RWPE1 (cell line): ENCODE measurements around the gene GGT7.

ENCODE experiments used
- CTCF ChIA-PET: fragments of 350-600 bp; sonication (Branson Sonifier 250); formaldehyde crosslinking; extraction: SDS; loops from one replicate; lab custom pipeline; 2021; lab: Yijun Ruan, JAX
- POLR2A ChIA-PET: fragments of 400-600 bp; formaldehyde crosslinking; extraction: SDS; loops from one replicate; lab custom pipeline; 2020; ENCODE audit warnings: antibody characterized with exemption; ENCODE audit not compliant: low non-redundant PET; lab: Yijun Ruan, JAX
- DNase-seq: peaks from one replicate; pipeline ENCODE4 v3.0.0; 2012; ENCODE audit warnings: low spot score
- H3K27ac ChIP-seq: fragments of 450-650 bp; 2 replicates; pipeline ENCODE4 v1.5.1; 2017
- TF ChIP-seq, protein P1 (sequence below): fragments of 450-650 bp; conservative IDR thresholded peaks from 2 replicates; pipeline ENCODE4 v1.5.1; 2017; ENCODE audit warnings: low read depth, mild to moderate bottlenecking

The GGT7 gene

DNA sequence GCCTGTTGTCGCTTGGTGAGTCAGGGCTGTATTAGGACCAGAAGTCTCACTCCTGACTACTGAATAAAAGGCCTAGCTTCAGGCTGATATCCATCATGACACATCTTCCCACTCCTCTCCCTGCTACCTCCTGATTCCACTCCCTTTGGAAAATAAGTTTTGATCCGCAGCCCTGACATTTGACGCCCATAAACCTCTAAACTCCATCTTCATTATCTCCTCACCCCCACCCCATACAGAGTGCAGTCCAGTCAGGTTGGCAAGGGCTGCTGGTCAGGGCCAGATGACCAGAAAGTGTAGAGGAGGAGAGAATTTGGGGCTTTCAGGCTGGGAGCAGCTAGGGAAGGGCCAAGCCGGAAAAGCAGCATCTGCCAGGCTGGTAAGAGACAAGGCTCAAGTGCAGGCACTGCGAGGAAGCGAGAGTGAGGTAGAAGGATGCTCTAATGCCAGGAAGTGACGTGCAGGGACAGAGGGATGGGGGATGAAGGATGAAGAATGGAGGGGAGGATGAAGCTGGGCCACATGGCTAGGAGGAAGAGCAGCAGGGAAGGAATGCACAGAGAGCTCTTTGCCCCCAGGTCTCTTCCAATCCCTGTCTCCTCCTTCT is 1.2 kb downstream of the GGT7 start:
- DNase-seq = no peak
- CTCF ChIA-PET = interaction anchor here (1.7 to 4.5 kb wide), 2 partner anchors 85 to 113 kb away, joined by 7 to 57 read pairs; partner anchors contain the start of genes GSS and MYH7B
- H3K27ac ChIP-seq = peak overlapping the region; percentile 1; the same call in 1 of the 2 replicates
- TF ChIP-seq, protein P1, sequence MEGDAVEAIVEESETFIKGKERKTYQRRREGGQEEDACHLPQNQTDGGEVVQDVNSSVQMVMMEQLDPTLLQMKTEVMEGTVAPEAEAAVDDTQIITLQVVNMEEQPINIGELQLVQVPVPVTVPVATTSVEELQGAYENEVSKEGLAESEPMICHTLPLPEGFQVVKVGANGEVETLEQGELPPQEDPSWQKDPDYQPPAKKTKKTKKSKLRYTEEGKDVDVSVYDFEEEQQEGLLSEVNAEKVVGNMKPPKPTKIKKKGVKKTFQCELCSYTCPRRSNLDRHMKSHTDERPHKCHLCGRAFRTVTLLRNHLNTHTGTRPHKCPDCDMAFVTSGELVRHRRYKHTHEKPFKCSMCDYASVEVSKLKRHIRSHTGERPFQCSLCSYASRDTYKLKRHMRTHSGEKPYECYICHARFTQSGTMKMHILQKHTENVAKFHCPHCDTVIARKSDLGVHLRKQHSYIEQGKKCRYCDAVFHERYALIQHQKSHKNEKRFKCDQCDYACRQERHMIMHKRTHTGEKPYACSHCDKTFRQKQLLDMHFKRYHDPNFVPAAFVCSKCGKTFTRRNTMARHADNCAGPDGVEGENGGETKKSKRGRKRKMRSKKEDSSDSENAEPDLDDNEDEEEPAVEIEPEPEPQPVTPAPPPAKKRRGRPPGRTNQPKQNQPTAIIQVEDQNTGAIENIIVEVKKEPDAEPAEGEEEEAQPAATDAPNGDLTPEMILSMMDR = no peak
- POLR2A ChIA-PET = no interaction called here

GRCh38 chr20:34864216-34864615 is 8.4 kb downstream of the GGT7 start:
- POLR2A ChIA-PET = no interaction called here
- CTCF ChIA-PET = interaction anchor here (0.6 to 3.0 kb wide), 4 partner anchors 9 to 806 kb away, joined by 3 to 18 read pairs (median 4); partner anchors contain the start of gene GGT7
- no peak for DNase-seq
- no peak overlapping the region for H3K27ac ChIP-seq
- TF ChIP-seq, protein P1 = no peak

DNA sequence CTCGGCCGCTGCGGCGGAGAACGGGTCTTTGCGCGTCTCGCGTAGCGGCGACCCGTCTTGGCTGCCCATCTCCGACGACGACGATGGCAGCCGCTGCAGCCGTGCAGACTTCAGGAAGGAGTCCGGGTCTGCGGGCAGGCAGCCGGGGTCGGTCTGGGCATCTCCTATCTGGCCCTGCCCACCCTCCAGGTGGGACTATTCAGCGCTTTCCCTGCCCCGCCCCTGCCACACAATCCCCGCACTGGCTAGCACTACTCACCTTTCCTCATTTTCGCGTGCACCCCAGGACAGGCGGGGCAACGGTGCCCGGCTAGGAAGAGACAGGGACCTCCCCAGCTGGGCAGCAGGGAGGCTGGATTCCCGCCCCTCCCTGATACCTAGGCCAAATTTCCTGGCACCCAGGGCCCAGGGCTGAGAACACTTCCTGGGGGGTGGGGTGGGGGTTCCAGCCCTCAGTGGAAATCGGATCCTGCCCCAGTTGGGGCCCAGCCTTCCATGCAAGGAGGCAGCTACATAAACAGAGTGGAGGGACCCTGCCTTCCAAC is 9.2 kb downstream of the GGT7 start:
- no peak overlapping the region for H3K27ac ChIP-seq
- POLR2A ChIA-PET = no interaction called here
- no peak for DNase-seq
- CTCF ChIA-PET = interaction anchor here (1.1 to 3.0 kb wide), 2 partner anchors 8 to 10 kb away, joined by 3 to 18 read pairs; partner anchors contain the start of gene GGT7
- TF ChIP-seq, protein P1 = no peak

DNA sequence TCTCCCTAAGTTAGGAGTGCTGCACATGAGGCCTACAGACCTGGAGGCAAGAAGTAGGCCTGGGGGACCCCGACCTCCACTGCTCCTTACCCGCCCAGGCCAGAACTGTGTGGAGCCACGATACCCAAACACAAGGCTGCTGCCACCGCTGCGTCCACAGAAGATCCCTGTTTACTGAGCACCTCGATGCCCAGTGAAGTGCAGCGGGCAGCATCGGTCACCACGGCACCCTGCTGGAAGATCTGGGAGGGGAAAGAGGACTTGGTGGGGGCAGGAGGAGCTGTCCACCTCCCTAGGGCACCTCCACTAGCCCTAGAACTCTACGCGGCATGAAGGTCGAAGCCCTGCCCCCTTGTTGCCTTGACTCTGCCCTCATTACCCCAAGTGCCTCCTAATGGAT is 9.9 kb downstream of the GGT7 start:
- TF ChIP-seq, protein P1 = no peak
- no peak overlapping the region for H3K27ac ChIP-seq
- no peak for DNase-seq
- POLR2A ChIA-PET = no interaction called here
- CTCF ChIA-PET = interaction anchor here (0.6 to 3.0 kb wide), 5 partner anchors 11 to 338 kb away, joined by 3 to 18 read pairs (median 4); partner anchors contain the start of gene GGT7

- ChIA-PET POLR2A (interaction anchor here (0.5 to 0.7 kb wide), 2 partner anchors 18 to 226 kb away, joined by 3 to 5 read pairs; no protein-coding TSS in a partner anchor), CTCF (interaction anchor here (0.7 to 3.0 kb wide), 5 partner anchors 8 to 91 kb away, joined by 3 to 18 read pairs (median 3); partner anchors contain the start of gene GGT7)
- TF ChIP-seq, protein P1 = no peak
- peak; percentile 44 for DNase-seq
- H3K27ac ChIP-seq = no peak overlapping the region
Measured at GRCh38 chr20:34861386-34862084, 11.1 kb downstream of the GGT7 start.
